Caco-2 (cell line): ENCODE measurements around the gene ERGIC1. TPM values are rescaled to one million over a fixed set of nuclear protein-coding genes. Genes with fewer than 3 reads are reported as not detected.

Experiments used
- BruUV-seq: library from RNA; stranded (reverse); fragments of 400-500 nt; replicated peaks from 2 replicates; lab custom pipeline; 2021; lab: Mats Ljungman, UMichigan
- CTCF ChIA-PET: fragments of 300-600 bp; sonication (Branson Sonifier 250); formaldehyde crosslinking; loops from one replicate; lab custom pipeline; 2022; ENCODE audit warnings: antibody characterized with exemption; lab: Charles Lee
- POLR2A ChIA-PET: fragments of 300-600 bp; sonication (Branson Sonifier 250); formaldehyde crosslinking; loops from one replicate; lab custom pipeline; 2022; ENCODE audit warnings: antibody characterized with exemption; lab: Charles Lee
- DNase-seq, 2 experiments: peaks; one replicate each; pipeline versions ENCODE4 v3.0.0 to v3.0.0-alpha.2; 2020 to 2022
- H3K27me3 ChIP-seq: replicated peaks from 2 replicates; pipeline ENCODE4 v1.6.0; 2011; ENCODE audit warnings: low read length; ENCODE audit not compliant: control insufficient read depth, insufficient read depth
- H3K36me3 ChIP-seq: 2 replicates; pipeline ENCODE4 v1.5.1; 2011; ENCODE audit warnings: low read length; ENCODE audit not compliant: control insufficient read depth, insufficient read depth
- H3K4me1 ChIP-seq: fragments of 250-450 bp; sonication (Bioruptor Pico); 2 replicates; pipeline ENCODE4 v1.5.1; 2020; ENCODE audit warnings: mild to moderate bottlenecking
- H3K4me3 ChIP-seq: 2 replicates; pipeline ENCODE4 v1.5.1; 2011; ENCODE audit warnings: low read depth, mild to moderate bottlenecking, control low read depth, low read length
- H3K9me3 ChIP-seq: fragments of 250-450 bp; sonication (Bioruptor Pico); 2 replicates; pipeline ENCODE4 v1.5.1; 2020; ENCODE audit warnings: mild to moderate bottlenecking, moderate library complexity
- H3K27ac Mint-ChIP-seq: one replicate; pipeline ENCODE4 v1.8.0; 2022; ENCODE audit warnings: mixed read lengths; ENCODE audit not compliant: unreplicated experiment
- H3K27me3 Mint-ChIP-seq: one replicate; pipeline ENCODE4 v1.8.0; 2022; ENCODE audit warnings: mixed read lengths; ENCODE audit not compliant: insufficient read depth, unreplicated experiment
- H3K36me3 Mint-ChIP-seq: one replicate; pipeline ENCODE4 v1.8.0; 2022; ENCODE audit warnings: mild to moderate bottlenecking, mixed read lengths; ENCODE audit not compliant: insufficient read depth, unreplicated experiment
- H3K4me1 Mint-ChIP-seq: one replicate; pipeline ENCODE4 v1.8.0; 2022; ENCODE audit warnings: low read depth, mixed read lengths; ENCODE audit not compliant: unreplicated experiment
- H3K4me3 Mint-ChIP-seq: one replicate; pipeline ENCODE4 v1.8.0; 2022; ENCODE audit warnings: mild to moderate bottlenecking, moderate library complexity, mixed read lengths; ENCODE audit not compliant: unreplicated experiment
- H3K9me3 Mint-ChIP-seq: one replicate; pipeline ENCODE4 v1.8.0; 2022; ENCODE audit warnings: mixed read lengths; ENCODE audit not compliant: unreplicated experiment
- CTCF ChIP-seq, 2 experiments: fragments of 200-600 bp in 1 of 2; IDR thresholded peaks; 1 replicate in 1 of 2; 2 replicates in 1 of 2; pipeline versions ENCODE4 v1.5.1 to v1.8.0; 2011 to 2022; ENCODE audit warnings: antibody characterized with exemption in 1 of 2, control low read depth in 1 of 2, inconsistent platforms in 1 of 2, low read depth in 1 of 2, low read length in 1 of 2, mild to moderate bottlenecking in 1 of 2, moderate library complexity in 1 of 2; ENCODE audit not compliant: insufficient read depth in 1 of 2, severe bottlenecking in 1 of 2, unreplicated experiment in 1 of 2
- intact Hi-C: fragments of 100-400 bp; cut with micrococcal nuclease; formaldehyde crosslinking; loops from one replicate; pipeline ENCODE4 v1.10.0; 2022; ENCODE audit not compliant: unreplicated experiment
- total RNA-seq: library from RNA; stranded (reverse); gene quantifications from 2 replicates; pipeline ENCODE4 v1.2.3, GENCODE V29; 2022

The ERGIC1 gene
- total RNA-seq, 1 experiment from 2014 or later = 161 TPM

DNA sequence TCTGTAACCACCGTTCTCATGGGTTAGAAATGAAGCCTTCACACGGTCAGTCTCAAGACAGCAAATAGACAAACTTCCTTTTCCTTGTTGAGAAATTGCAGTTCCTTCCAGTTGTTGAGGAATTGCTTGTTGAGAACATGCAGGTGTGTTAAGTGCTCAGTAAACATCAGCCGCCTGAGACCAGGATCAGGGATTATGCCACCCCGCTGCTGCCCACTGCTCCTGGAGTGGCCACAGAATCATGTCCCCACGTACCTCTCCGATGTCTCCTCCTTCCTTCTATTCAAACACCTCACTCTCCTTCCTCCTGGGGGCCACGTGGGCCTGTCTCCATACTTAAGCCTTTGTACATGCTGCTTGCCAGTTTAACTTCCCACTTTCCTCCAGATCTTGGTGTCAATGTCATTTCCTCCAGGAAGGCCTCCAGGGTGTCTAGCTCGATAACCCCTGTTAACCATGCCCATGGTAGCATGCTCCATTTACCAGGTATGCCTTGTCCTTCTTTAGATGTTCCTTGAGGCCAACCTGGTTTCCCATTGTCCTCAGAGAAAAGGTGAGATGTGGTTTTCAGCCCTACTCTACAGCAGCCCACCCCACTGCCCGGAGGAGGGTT lies 91.4 kb downstream of the ERGIC1 start:
- peaks cover 42% of the 10 kb centered on the region for H3K36me3 Mint-ChIP-seq
- H3K4me1 Mint-ChIP-seq = no peaks in the 10 kb centered on the region
- intact Hi-C loops = no loop called here
- Histone ChIP-seq H3K4me3 (no peak overlapping the region), H3K4me1 (no peaks in the 10 kb centered on the region), H3K36me3 (peaks cover 4% of the 10 kb centered on the region), H3K27me3 (no peaks in the 10 kb centered on the region), H3K9me3 (no peaks in the 10 kb centered on the region)
- no peaks in the 10 kb centered on the region for H3K9me3 Mint-ChIP-seq
- no peak overlapping the region for H3K4me3 Mint-ChIP-seq
- no peaks in the 10 kb centered on the region for H3K27me3 Mint-ChIP-seq
- no TSS peak for BruUV-seq
- POLR2A ChIA-PET = no interaction called here
- CTCF ChIA-PET = interaction anchor here (1.1 kb wide), 1 partner anchor 8 kb away, joined by 3 read pairs; no protein-coding TSS in a partner anchor
- DNase-seq = no peak
- no peak for TF ChIP-seq CTCF (IDR thresholded peaks at IDR 0.05; ENCODE audit: insufficient read depth in 1 of 2, low read depth in 1 of 2, low read length in 1 of 2, severe bottlenecking in 1 of 2, unreplicated experiment in 1 of 2)
- H3K27ac Mint-ChIP-seq = no peak overlapping the region

DNA sequence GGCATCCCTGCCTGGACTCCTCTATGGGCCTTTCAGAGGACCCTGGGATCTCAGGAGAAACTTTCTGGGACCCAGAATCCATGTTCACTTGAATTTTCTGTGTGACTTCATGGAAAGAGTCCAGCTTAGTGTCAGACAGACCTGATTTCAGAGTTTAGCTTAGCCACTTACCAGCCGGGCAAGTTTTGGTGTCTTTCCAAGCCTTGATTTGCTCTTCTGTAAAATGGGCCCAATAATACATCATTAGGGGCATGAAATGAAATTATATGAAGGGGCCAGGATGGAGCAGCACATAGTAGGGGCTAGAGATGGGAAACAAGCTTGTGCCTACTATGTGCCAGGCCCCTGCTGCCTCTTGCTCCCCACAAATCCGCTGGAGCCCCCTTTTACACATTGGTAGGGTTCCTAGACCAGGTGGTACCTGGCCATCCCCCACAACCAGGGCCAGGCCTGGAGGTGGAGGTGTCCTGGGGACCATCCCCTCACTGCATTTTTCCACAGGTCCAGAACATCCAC lies 92.0 kb downstream of the ERGIC1 start:
- no peaks in the 10 kb centered on the region for H3K9me3 Mint-ChIP-seq
- peaks cover 42% of the 10 kb centered on the region for H3K36me3 Mint-ChIP-seq
- Histone ChIP-seq H3K27me3 (no peaks in the 10 kb centered on the region), H3K4me1 (no peaks in the 10 kb centered on the region), H3K4me3 (no peak overlapping the region), H3K9me3 (no peaks in the 10 kb centered on the region), H3K36me3 (peaks cover 4% of the 10 kb centered on the region)
- intact Hi-C loops = no loop called here
- TF ChIP-seq CTCF (IDR thresholded peaks at IDR 0.05; ENCODE audit: insufficient read depth in 1 of 2, low read depth in 1 of 2, low read length in 1 of 2, severe bottlenecking in 1 of 2, unreplicated experiment in 1 of 2) = no peak
- no peak for DNase-seq
- ChIA-PET CTCF (interaction anchor here (0.5 kb wide), 1 partner anchor 272 kb away, joined by 7 read pairs; no protein-coding TSS in a partner anchor), POLR2A (no interaction called here)
- H3K27me3 Mint-ChIP-seq = no peaks in the 10 kb centered on the region
- no peak overlapping the region for H3K4me3 Mint-ChIP-seq
- no peak overlapping the region for H3K27ac Mint-ChIP-seq
- no TSS peak for BruUV-seq
- H3K4me1 Mint-ChIP-seq = no peaks in the 10 kb centered on the region

GRCh38 chr5:172926796-172927195 lies 92.7 kb downstream of the ERGIC1 start:
- POLR2A ChIA-PET = no interaction called here
- H3K4me3 ChIP-seq = no peak overlapping the region
- no peaks in the 10 kb centered on the region for H3K9me3 ChIP-seq
- no peak for DNase-seq
- TF ChIP-seq CTCF (IDR thresholded peaks at IDR 0.05; ENCODE audit: insufficient read depth in 1 of 2, low read depth in 1 of 2, low read length in 1 of 2, severe bottlenecking in 1 of 2, unreplicated experiment in 1 of 2) = no peak
- Mint-ChIP-seq H3K27ac (no peak overlapping the region), H3K4me1 (no peaks in the 10 kb centered on the region), H3K9me3 (no peaks in the 10 kb centered on the region), H3K36me3 (peaks cover 42% of the 10 kb centered on the region), H3K4me3 (no peak overlapping the region), H3K27me3 (no peaks in the 10 kb centered on the region)
- CTCF ChIA-PET = interaction anchor here (0.5 to 0.6 kb wide), 2 partner anchors 250 to 273 kb away, joined by 3 to 7 read pairs; no protein-coding TSS in a partner anchor
- H3K27me3 ChIP-seq = no peaks in the 10 kb centered on the region
- peaks cover 4% of the 10 kb centered on the region; the same call in 1 of the 2 replicates for H3K36me3 ChIP-seq
- no peaks in the 10 kb centered on the region for H3K4me1 ChIP-seq
- no TSS peak for BruUV-seq
- intact Hi-C loops = no loop called here
